Thyroid gland (tissue), 4 donors: Measurements from ENCODE around the gene MRPS27.
A peak's percentile ranks its signal among the peaks of the same experiment; 100 is the strongest.

ENCODE experiments used
- CTCF ChIP-seq, 6 experiments: fragments of 200-600 bp in 3 of 6; fragments of 450-650 bp in 3 of 6; sonication (generic) in 3 of 6; IDR thresholded peaks; one replicate each; pipeline ENCODE4 v1.5.1; 2016 to 2019; ENCODE audit warnings: antibody characterized with exemption in 6 of 6, mild to moderate bottlenecking in 2 of 6, inconsistent platforms in 1 of 6, moderate library complexity in 1 of 6
- POLR2A ChIP-seq, 2 donors: fragments of 450-650 bp; IDR thresholded peaks; one replicate each; pipeline ENCODE4 v1.6.1; 2017; ENCODE audit warnings: antibody characterized with exemption in 2 of 2, mild to moderate bottlenecking in 2 of 2, moderate library complexity in 1 of 2

GRCh38 chr5:72328172-72328571, 8.1 kb upstream of the MRPS27 start:
- TF ChIP-seq POLR2A (IDR thresholded peaks at IDR 0.05) (peak in 1 of 2 donors; percentile 49), CTCF (IDR thresholded peaks at IDR 0.05) (no peak)
